HG02943 (cell line): ENCODE data around the gene ARL16.

Source experiments
- ATAC-seq: cut with Tn5 transposase; IDR thresholded peaks from one replicate; pipeline ENCODE4 v1.9.1; 2021; ENCODE audit warnings: mild to moderate bottlenecking, low read depth, moderate library complexity; ENCODE audit not compliant: unreplicated experiment

The ARL16 gene

DNA sequence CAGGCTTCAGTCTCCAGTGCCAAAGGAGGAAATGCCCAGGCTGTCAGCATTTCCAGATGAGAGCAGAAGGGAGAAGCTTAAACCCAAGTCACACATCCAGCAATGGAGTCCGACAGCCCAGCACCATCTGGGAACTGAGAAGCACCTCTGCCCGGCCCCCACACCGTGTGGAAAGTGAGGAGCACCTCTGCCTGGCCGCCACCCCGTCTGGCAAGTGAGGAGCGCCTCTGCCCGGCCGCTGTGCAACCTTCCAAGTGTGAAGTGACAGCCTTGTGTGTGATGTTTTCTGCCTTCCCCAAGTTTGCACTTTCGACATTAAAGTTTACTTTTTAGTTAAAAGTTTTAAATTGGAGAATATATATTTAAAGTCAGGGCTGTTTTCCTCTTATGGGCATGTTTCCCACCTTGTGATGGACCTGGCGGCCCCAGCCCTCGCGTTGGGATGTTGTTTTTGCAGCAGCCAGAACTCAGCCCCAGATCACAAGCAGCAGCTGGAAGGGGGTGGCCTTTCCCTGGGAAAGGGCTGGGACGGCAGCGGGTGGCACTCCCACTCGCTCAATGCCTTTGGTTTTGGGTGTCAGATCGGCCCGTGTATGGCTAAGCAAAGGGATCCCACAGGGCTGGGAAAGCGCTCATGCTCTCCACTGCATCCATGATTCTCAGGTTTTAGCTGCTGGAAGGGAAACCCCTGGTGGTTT lies 9.9 kb downstream of the ARL16 start:
- ATAC-seq: no peak

DNA sequence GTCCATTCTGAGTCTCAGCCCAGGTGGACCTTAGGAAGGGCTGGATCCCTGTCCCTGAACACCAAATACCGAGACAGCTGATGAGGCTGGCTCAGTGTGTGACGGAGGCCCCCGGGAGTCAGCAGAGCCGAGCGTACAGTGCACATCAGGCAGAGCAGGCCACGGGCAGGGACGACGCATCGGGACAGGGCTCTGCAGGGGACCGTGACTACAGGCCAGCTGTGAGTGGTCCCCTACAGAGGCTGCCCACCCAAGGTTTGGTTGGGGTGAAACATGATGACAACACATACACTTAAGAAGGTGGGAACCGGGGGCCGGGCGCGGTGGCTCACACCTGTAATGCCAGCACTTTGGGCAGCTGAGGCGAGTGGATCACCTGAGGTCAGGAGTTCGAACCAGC lies 10.6 kb downstream of the ARL16 start:
- ATAC-seq: no peak

DNA sequence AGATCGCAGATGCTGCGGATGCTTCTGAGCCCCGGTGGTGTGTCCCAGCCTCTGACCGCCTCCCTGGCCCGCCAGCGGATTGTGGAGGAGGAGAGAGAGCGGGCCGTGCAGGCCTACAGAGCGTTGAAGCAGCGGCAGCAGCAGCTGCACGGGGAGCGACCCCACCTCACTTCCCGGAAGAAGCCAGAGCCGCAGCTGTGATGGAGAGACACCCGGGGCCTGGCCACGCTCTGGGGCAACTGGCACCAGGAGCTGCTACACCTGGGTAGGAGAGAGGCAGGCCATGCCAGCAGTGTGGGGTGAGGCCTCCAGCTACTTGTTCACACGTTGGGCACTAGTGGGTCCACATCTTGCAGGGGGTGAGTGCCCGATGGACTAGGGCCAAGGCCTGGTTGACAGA lies 11.1 kb downstream of the ARL16 start:
- no peak for ATAC-seq

DNA sequence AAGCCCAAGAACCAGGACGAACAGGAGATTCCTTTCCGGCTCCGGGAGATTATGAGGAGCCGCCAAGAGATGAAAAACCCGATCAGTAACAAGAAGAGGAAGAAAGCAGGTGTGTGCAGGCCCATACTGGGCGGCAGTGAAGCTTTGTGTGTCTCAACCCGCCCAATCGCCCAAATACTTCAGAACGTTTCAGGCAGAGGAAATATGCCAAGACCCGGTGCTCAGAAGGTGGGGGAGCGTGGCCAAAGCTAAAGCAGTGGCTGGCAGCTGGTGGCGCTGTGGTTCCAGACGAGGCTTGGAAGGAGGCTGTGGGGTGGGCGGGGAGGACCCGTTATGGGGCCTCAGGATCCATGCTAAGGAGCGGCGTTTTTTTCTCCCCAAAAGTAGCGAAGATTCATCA lies 15.8 kb downstream of the ARL16 start:
- ATAC-seq: no peak

DNA sequence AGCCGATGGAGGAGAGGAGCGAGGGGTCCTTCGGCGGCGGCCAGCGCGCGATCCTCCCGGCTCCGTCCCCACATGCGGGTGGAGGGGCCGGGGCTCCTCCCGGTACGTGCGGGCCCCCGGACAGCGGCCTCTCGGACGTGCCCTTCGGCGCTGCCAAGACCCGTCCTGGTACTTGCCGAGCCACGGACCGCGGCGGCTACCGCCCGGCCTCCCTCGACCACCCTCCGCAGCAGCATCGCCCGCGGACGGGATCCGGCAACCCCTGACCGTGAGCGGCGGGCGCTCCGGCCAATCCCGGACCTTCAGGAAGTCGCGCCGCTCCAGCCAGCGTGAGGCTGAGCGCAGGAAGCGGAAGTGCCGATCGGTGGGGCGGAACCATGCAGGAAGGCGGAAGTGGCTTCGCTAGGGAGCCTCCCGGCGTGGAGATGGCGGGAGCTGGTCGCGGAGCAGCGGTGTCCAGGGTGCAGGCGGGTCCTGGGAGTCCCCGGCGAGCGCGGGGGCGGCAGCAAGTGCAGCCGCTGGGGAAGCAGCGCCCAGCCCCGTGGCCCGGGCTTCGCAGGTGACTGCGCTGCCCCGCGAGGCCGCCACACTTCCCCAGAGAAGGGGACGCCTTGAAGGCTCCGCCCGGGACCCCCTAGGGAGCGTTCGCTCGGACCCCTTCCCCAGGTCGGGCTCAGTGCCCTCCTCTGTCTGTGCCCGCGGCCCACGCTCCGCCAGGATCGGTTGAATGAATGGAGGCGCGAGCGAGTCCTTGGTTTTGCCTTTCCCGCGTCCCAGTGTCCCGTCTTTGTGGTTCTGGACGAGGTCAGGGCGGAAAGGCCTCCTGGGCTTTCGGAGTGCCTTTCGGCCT lies 17.0 kb downstream of the ARL16 start, which contains the start of the genes CCDC137 and OXLD1:
CCDC137 (plus strand) TSS at position 396 of the 850 bp plus-strand sequence; CDS start at position 426, 30 bp downstream.
OXLD1 (minus strand) TSS at position 264 of the 850 bp plus-strand sequence; CDS start at position 236, 28 bp downstream.
- peak; percentile 88 for ATAC-seq

DNA sequence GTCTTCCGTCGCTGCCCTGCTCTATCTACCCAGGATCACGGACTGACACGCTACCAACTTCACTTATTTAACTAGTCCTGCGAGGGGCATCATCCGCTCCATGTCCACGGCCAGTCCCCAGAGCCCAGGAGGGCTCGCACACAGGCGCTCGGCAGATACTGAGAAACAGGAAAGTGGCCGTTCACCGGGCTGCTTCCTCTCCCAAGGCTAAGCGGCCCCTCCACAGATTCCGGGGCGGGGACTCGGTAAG lies 17.6 kb downstream of the ARL16 start:
- ATAC-seq: no peak

DNA sequence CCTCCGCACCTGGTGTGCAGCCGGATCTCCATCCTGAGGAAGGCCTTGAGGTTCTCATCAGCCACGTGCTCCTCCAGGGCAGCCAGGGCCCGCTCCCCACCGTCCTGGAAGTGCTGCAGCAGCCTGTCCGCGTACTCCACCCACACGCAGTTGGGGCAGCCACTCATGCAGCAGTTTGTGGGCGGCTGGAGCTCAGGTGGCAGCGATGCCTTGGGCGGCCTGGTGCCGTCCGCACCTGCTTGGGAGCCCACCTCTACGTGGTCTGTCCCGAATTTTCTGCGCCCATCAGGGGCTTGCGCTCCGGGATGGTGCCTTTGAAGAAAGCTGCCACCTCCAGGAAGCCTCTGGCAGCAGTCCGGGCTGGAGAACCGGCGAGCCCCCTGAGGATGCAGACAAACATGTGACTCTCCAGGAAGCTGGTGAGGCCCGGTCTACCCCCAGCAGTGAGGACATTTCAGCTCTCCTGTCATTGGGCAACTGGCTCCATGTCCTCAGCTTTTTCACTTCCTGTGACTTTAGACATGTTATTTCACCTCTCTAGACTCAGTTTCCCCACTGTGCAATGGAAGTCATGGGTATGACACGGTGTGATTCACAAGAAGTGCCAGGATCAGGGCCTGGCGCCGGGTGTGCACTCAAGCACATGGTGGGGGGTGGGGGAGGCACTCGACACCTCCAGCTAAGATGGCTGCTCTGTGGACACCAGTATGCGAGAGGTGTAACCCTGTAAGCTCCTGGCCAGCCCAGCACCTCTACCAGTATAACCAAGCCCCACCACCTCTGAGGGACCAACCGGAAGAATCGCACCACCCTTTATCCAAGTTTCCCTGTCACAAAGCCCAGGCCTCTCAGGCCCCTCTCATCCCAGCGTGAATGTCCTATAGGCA lies 18.1 kb downstream of the ARL16 start:
- ATAC-seq: no peak

DNA sequence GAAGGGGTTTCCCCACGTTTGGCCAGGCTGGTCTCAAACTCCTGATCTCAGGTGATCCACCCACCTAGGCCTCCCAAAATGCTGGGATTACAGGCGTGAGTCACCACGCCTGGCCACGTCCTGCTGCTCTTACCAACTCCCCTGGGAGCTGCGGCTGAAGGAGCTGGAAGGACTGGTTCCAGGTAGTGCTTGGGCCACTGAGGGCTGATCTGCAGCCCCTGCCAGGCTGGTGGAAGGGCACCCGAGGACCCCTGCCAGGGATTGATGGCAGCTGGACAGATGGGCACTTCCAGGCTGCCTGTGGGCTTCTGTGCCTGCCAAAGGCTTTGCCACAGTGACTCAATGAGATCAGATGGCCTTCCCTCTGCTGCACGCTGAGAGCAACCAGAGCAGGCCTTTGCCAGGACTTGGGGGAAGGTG lies 19.5 kb downstream of the ARL16 start:
- no peak for ATAC-seq

DNA sequence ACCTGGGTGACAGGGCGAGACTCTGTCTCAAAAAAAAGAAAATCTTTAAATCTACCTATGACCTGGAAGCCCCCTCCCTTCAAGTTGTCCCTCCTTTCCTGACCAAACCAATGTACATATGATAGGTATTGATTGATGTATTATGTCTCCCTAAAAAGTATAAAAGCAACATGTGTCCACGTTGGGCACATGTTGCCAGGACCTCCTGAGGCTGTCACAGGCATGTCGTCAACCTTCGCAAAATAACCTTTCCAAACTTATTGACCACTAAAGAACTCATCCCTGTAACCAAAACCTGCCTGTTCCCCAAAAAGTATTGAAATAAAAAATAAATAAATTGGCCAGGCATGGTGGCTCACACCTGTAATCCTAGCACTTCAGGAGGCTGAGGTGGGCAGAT lies 21.6 kb downstream of the ARL16 start:
- ATAC-seq: no peak

DNA sequence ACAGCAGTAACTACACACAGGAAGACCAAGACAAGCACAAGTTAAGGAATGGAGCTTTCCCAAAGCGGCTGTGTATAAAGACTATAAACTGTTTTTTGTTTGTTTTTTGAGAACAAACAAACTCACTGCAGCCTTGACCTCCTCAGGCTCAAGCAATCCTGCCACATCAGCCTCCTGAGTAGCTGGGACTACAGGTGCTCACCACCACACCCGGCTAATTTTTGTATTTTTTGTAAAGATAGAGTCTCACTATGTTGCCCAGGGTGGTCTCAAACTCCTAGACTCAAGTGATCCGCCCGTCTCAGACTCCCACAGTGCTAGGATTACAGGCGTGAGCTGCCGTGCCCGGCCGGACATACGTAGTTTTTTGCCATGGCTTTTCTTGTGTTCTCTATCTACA lies 23.2 kb downstream of the ARL16 start:
- ATAC-seq: no peak

DNA sequence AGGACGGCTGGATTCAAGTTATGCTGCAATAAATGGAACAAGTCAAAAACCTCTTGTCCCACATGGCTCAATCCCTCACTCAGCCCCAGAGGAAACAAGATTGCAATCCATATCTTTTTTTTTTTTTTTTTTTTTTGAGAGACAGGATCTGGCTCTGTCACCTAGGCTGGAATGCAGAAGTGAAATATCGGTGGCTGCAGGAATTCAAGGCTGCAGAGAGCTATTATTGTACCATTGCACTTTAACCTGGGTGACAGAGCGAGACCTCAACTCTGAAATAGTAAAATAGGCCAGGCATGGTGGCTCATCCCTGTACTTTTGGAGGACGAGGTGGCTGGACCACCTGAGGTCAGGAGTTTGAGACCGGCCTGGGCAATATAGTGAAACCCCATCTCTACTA lies 24.6 kb downstream of the ARL16 start:
- ATAC-seq: no peak

DNA sequence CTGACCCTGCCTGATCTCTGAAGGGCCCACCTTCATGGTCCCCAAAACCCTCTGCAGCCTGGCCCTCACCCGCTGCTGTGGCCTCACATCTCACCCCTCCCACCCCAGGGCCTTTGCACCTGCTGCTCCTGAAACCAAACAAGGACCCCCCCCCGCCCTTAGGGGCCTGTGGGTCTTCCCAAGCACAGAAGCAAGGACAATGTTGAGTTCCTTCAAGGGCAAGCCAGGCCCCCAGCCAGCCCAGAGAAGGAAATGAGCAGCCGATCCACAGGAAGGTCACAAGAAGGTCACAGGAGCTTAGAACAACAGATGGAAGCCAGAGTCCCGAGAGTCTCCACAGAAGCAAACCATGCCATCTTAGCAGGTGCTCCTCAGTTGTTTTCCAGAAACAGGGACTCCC lies 26.8 kb downstream of the ARL16 start:
- no peak for ATAC-seq

DNA sequence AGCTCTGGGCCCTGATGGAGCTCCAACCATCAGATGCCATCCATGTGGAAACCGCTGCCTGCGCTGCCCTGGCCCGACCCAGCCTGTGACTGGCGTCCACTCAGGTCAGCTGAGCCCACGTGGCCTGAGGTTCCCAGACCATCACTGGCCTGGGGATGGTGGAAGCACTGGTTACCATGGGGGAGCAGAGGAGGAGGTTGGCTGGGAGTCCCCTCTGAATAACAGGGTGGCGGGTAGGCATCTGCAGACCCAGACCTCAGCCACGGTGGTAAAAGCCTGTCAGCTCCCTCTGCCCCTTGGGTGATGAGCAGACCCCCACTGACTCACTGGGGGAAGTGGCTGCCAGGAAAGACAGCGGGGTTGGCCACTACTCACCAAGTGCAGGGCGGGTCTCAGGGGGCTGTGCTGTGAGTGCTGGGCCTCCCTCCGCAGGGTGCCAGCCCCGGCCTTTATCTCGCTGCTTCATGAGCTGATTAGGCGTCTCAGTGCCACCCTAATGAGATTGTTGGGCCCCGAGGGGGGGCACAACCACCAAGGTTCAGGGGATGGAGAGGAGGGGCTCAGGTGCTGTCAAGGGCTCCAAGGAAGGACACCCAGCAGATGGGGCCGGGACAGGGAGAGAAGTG lies 27.4 kb downstream of the ARL16 start, which contains the start of gene PDE6G:
PDE6G (minus strand) TSS at position 425 of the 626 bp plus-strand sequence. CDS start 3,237 bp downstream, outside the sequence.
- ATAC-seq: no peak

DNA sequence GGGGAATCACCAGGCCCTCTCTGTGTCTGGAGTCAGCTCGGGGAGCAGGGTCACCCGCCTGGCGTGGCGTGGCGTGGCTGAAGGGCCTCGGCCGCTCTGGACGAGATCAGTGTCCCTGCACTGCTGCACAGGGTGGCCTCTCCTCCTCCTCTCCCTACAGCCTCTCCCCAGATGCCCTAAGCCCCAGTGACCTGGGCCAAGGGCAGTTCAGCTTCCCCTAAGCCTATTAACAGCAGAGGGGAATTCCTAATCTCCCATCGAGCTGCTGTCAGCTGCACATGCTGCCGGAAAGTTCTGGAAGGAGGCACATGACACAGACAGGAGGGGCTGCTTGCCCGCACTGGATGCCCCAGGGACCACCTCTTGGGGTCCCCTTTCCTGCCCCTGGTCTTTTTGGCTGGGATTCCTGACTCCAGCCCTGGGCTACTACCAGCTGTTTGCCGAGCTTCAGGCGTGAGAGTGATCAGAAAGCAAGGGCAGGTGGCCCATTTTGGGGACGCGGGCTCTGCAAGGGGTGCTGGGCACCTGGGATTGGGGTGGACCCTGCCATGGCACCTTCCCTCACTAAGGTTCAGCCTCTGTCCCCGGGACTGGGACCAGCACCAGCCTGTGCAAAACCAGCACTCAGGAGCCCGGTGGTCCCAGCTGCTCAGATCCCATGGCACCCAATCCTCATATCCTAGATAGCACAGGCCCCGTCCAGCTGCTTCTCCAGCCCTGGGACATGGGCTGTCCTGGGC lies 28.0 kb downstream of the ARL16 start:
- ATAC-seq: no peak

DNA sequence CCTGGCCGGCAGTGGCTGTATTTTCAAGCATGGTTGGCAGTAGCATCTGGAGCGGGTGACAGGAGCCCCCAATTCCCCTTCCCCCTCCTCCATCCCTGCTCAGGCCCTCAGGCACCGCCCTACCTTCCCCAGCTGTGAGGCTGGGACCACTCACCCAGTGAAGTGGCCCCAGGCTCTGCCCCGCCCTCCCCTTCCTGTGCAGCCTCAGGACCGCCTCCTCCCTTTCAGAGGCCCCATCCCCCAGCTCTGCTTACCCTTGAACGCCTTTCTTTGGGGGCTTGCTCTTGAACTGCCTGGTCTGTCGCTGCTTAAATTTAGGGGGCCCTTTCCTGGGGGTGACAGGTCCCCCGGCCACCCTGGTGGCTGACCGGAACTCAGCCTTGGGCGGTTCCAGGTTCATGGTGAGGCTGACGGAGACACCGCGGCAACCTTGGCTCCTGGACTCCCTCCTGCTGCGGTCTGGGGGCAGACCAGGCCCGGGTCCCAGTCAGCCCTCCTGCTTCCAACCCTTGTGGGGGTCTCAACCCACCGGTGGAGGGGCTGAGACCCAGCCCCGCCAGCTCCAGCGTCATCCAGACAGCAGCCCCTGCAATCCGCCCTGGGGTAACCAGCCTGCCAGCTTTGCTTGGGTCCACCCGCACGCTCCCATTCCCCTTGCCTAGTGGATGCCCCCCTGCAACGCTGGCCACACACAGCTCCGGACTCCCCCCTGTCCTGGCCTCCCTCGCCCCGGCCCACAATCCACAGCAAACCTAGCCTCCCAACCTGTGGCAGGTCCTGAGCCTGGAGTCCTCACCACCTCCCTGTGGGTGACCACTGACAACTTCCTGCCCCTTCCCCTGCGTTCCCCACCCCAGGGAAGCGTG lies 30.5 kb downstream of the ARL16 start:
- no peak for ATAC-seq

DNA sequence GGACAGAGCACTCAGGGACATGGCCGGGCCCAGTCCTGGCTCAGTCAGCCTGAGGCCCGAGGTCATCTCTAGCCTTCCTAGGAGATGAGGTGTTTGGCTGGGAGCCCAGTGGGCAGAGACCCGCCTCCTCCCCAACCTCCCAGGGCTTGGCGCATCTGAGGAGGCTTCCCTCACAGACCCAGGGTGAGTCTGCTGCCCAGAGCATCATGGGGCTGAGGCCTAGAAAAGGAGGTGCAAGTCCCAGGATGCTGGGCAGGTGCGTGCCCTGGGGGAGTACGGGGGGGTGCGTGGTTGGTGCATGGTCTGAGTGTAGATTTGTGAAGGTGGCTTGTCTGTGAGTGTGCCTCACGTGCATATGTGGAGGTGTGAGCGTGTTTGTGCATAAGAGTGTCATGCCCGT lies 31.9 kb downstream of the ARL16 start:
- ATAC-seq: no peak

DNA sequence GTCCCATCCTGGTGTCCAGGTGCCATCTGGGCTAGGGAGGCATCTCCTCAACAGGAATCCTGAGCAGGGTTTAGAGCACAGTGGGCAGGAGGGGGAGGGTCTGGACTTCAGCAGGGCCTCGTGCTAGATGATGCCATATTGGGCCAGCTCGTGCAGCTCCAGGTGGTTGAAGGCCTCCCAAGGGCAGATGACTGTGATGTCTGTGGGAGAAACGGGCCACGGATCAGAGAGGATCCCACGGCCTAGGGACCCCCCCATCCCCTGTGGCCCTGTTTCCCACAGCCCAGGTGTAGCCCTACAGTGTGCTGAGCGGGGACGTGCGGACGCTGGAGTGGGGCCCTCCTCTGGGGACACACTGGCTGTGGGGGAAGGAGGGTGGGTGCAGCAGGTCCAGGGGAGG lies 32.6 kb downstream of the ARL16 start:
- no peak for ATAC-seq

DNA sequence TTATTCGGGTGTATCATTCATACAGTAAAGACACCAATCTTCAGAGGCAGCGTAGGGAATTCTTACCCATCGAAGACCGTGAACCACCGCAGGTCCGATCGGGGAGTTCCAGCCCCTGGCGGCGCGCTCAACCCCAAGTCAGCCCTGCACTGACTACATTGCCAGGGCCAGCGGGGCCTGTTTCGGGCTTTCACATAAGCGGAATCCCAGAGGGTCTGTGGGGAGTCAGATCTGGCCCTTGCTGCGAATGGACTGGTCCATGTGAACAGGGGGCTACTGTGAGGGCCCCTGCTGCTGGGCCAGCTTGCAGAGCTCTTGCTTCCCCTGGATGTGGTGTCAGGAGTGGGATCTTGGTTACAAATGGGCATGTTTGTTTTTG lies 34.9 kb downstream of the ARL16 start:
- ATAC-seq: no peak
